ENCODE measurements around the gene PBX1. TPM values are rescaled to one million over a fixed set of nuclear protein-coding genes. Genes with fewer than 3 reads are reported as not detected.

Gene PBX1
- total and polyA plus RNA-seq, 3 experiments from 2014 or later: 0.05 to 0.16 (median 0.13) TPM

DNA sequence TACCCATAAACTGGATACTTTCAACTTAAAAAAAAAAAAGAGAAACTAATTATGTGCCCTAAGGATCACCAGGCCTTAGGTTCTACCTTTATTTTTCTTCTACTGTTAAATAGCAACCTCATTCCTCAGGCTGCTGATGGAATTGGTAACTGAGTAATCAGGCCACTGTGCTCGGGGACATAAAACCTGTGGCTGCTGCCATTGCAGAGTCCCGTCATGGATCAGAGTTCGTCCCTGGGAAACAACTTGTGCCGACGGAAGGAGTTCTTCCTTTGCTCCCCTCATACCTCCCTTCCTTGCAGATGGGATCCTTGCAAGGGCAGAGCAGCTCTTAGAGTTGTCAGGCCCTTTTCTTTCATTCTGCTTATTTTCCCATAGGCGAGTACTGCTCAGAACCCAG, 123.6 kb downstream of the PBX1 start:
- Histone ChIP-seq H3K9me3 (ENCODE audit: low read length) (no peaks in the 10 kb centered on the region), H3K4me3 (ENCODE audit: low read length) (no peak overlapping the region), H3K4me1 (ENCODE audit: insufficient read depth, low read length) (no peaks in the 10 kb centered on the region), H3K27me3 (ENCODE audit: insufficient read depth, low read length, poor library complexity, severe bottlenecking) (no peaks in the 10 kb centered on the region), H3K27ac (ENCODE audit: low read depth, low read length) (no peak overlapping the region), H3K36me3 (ENCODE audit: insufficient read depth, low read length) (no peaks in the 10 kb centered on the region)
- H3K4me1 Mint-ChIP-seq: no peaks in the 10 kb centered on the region
- CTCF ChIA-PET: no interaction called here
- no peak overlapping the region for H3K4me3 Mint-ChIP-seq
- POLR2A ChIA-PET: no interaction called here
- no peaks in the 10 kb centered on the region for H3K27me3 Mint-ChIP-seq
- peaks cover 0 to 5% (median 0%) of the 10 kb centered on the region in 5 donors for H3K9me3 Mint-ChIP-seq
- DNase-seq: no peak
- H3K36me3 Mint-ChIP-seq: no peaks in the 10 kb centered on the region
- H3K27ac Mint-ChIP-seq: no peak overlapping the region

DNA sequence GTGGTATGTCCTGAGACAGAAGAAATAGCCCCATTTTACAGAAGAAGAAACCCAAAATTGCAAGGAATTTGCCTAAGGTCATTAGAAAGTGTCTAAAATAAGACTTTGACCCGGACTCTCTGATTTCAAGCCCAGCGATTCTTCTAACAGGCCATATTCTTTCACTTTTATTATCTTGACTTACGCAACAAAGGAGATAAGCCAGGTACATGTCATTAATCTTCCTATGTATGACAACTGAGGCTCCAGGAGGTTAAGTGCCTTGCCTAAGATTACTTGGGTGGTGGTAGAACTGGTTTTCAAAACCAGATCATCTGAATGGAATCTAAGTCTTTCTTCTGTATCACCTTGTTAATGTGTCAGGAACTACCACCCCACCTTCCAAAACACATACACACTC, 124.3 kb downstream of the PBX1 start:
- no peaks in the 10 kb centered on the region for H3K36me3 Mint-ChIP-seq
- no peaks in the 10 kb centered on the region for H3K4me1 Mint-ChIP-seq
- H3K9me3 Mint-ChIP-seq: peaks cover 0 to 5% (median 0%) of the 10 kb centered on the region in 5 donors
- DNase-seq: no peak
- ChIA-PET POLR2A (no interaction called here), CTCF (no interaction called here)
- no peaks in the 10 kb centered on the region for H3K4me1 ChIP-seq (ENCODE audit: insufficient read depth, low read length)
- H3K27me3 Mint-ChIP-seq: no peaks in the 10 kb centered on the region
- no peaks in the 10 kb centered on the region for H3K9me3 ChIP-seq (ENCODE audit: low read length)
- no peak overlapping the region for H3K4me3 Mint-ChIP-seq
- no peaks in the 10 kb centered on the region for H3K36me3 ChIP-seq (ENCODE audit: insufficient read depth, low read length)
- no peaks in the 10 kb centered on the region for H3K27me3 ChIP-seq (ENCODE audit: insufficient read depth, low read length, poor library complexity, severe bottlenecking)
- H3K27ac Mint-ChIP-seq: no peak overlapping the region
- H3K27ac ChIP-seq (ENCODE audit: low read depth, low read length): no peak overlapping the region
- H3K4me3 ChIP-seq (ENCODE audit: low read length): no peak overlapping the region

DNA sequence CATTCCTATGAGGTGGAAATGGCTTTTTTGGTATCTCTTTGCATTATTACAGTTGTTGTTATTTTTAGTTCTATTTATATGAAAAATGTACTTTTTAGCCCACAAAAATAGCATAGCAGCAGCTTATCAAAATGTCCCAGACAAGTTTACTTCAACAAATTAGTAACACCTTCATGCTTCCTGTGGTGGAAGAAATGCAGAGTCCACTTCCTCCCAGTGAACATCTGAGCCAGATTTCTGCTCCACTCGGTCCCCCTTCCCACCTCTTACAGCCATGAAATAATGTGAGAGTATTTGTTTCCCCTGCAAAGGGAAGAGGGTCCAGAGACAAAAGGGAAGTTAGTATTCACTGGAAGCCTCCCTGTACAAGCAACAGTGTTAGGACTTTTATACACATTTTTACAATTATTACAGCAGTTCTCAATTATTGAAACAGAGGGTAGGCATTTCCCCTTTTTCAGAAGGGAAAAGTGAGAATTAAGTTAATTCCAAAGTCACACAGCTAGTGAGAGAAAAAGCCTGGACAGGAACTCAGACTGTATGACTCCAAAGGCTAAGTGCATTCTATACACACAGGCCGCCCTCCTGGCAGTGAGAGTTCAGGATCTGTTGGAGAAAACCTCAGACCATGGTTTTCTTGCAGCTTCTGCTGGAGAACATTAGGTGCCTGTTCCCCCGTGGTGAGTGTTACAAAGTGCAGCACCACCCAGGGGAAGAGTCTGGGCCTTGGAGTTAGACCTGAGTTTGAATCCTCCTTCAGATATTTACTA, 126.5 kb downstream of the PBX1 start:
- POLR2A ChIA-PET: no interaction called here
- no peaks in the 10 kb centered on the region for H3K4me1 ChIP-seq (ENCODE audit: insufficient read depth, low read length)

DNA sequence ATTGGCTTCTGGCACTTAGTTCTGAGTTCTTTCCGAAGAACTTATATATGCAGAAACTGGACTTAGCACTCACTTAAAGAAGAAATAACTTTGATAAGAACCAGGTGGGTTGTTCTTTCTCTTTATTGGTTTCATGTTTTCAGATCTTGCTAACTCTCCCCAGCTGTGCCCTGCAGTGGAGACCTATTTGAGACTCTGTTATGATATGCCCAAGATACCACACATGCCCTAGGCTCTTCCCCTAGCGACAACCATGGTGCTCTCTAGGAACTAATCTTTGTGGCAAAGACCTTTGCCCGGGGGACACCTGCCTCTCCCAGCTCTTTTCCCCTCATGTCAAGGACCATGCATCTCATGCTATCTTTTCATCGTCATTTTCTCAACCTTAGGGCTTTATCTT, 128.8 kb downstream of the PBX1 start:
- CTCF ChIA-PET: no interaction called here
- Histone ChIP-seq H3K9me3 (ENCODE audit: low read length) (no peaks in the 10 kb centered on the region), H3K4me1 (ENCODE audit: insufficient read depth, low read length) (no peaks in the 10 kb centered on the region), H3K27ac (ENCODE audit: low read depth, low read length) (no peak overlapping the region), H3K27me3 (ENCODE audit: insufficient read depth, low read length, poor library complexity, severe bottlenecking) (no peaks in the 10 kb centered on the region), H3K4me3 (ENCODE audit: low read length) (no peak overlapping the region), H3K36me3 (ENCODE audit: insufficient read depth, low read length) (no peaks in the 10 kb centered on the region)
- no peaks in the 10 kb centered on the region for H3K36me3 Mint-ChIP-seq
- POLR2A ChIA-PET: no interaction called here
- H3K4me3 Mint-ChIP-seq: no peak overlapping the region
- DNase-seq: no peak
- no peaks in the 10 kb centered on the region for H3K4me1 Mint-ChIP-seq
- peaks cover 0 to 3% (median 1%) of the 10 kb centered on the region in 5 donors for H3K9me3 Mint-ChIP-seq
- H3K27me3 Mint-ChIP-seq: no peaks in the 10 kb centered on the region
- no peak overlapping the region for H3K27ac Mint-ChIP-seq

More for the DNA sequence above, 126.5 kb downstream of the PBX1 start:
- no peaks in the 10 kb centered on the region for H3K36me3 Mint-ChIP-seq
- H3K27me3 ChIP-seq (ENCODE audit: insufficient read depth, low read length, poor library complexity, severe bottlenecking): no peaks in the 10 kb centered on the region
- H3K27me3 Mint-ChIP-seq: no peaks in the 10 kb centered on the region
- H3K27ac Mint-ChIP-seq: no peak overlapping the region
- H3K4me3 ChIP-seq (ENCODE audit: low read length): no peak overlapping the region
- peaks cover 0 to 5% (median 0%) of the 10 kb centered on the region in 5 donors for H3K9me3 Mint-ChIP-seq
- no peak overlapping the region for H3K4me3 Mint-ChIP-seq
- H3K9me3 ChIP-seq (ENCODE audit: low read length): no peaks in the 10 kb centered on the region
- CTCF ChIA-PET: no interaction called here
- DNase-seq: no peak
- H3K4me1 Mint-ChIP-seq: no peaks in the 10 kb centered on the region
- no peaks in the 10 kb centered on the region for H3K36me3 ChIP-seq (ENCODE audit: insufficient read depth, low read length)
- no peak overlapping the region for H3K27ac ChIP-seq (ENCODE audit: low read depth, low read length)

DNA sequence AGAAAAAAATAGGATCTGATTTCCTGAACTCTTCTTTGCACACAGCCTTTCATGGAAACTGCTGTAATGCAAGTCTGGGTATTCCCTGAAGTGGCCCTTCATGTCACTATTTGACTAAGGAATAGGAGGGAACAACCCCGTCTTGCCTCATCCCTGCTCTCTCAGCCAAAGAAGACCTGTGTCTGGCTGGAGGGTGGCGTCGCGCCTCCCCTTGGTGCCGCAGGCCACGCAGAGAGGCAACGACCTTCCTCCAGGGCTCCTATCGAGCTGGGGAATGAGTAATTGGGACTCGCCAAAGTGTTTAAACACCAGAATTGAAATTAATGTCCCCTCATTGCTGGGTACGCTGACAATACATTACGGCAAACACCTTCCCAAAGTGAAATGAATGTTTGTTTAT, 129.8 kb downstream of the PBX1 start:
- H3K27ac Mint-ChIP-seq: no peak overlapping the region
- H3K27ac ChIP-seq (ENCODE audit: low read depth, low read length): no peak overlapping the region
- CTCF ChIA-PET: no interaction called here
- no peaks in the 10 kb centered on the region for H3K27me3 ChIP-seq (ENCODE audit: insufficient read depth, low read length, poor library complexity, severe bottlenecking)
- H3K4me3 Mint-ChIP-seq: no peak overlapping the region
- DNase-seq: no peak
- H3K4me1 Mint-ChIP-seq: no peaks in the 10 kb centered on the region
- POLR2A ChIA-PET: no interaction called here
- H3K4me3 ChIP-seq (ENCODE audit: low read length): no peak overlapping the region
- peaks cover 0 to 3% (median 3%) of the 10 kb centered on the region in 5 donors for H3K9me3 Mint-ChIP-seq
- H3K27me3 Mint-ChIP-seq: no peaks in the 10 kb centered on the region
- H3K36me3 Mint-ChIP-seq: no peaks in the 10 kb centered on the region
- no peaks in the 10 kb centered on the region for H3K9me3 ChIP-seq (ENCODE audit: low read length)
- H3K36me3 ChIP-seq (ENCODE audit: insufficient read depth, low read length): no peaks in the 10 kb centered on the region
- H3K4me1 ChIP-seq (ENCODE audit: insufficient read depth, low read length): no peaks in the 10 kb centered on the region

DNA sequence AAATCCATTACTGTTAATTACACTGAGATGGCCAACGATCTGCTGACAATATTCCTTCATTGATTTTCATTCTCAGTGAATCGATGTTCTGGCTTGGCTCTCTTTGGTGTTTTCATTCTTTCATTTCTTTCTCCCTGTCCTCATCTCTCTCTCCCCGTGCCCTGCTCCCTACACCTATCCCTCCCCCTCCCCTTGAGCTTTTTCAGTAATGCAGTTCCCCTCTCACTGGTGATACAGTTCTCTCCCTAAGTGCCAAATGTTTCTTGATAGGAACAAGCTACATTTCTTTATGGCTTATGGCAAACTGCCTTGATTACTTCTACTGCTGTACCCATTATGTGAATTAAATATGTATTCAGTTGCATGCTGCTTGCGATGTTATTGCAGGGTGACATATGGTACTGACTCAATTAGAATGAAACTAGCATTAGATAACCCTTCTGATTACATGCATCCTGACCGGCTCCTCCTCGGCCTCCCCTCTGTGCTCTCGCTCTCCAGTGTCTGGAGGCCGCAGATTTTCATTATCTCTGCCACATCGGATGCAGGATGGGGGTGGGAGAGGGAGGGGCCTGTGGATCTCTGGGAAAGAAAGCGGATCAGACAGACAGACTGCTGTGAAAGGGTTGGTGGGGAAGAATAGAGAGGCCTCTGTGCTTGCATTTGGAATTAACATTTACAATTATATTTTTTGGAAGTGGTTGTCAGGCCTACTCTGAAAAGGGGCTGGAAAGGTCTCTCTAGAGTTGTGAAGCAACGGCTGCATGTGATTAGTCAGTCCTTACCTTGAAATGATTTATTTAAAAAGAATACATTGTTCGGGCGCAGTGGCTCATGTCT, 130.9 kb downstream of the PBX1 start:
- H3K27ac Mint-ChIP-seq: no peak overlapping the region
- H3K36me3 Mint-ChIP-seq: no peaks in the 10 kb centered on the region
- DNase-seq: no peak
- no peaks in the 10 kb centered on the region for H3K4me1 ChIP-seq (ENCODE audit: insufficient read depth, low read length)
- H3K4me3 Mint-ChIP-seq: no peak overlapping the region
- peaks cover 0 to 3% (median 3%) of the 10 kb centered on the region in 5 donors for H3K9me3 Mint-ChIP-seq
- H3K4me1 Mint-ChIP-seq: no peaks in the 10 kb centered on the region
- no peaks in the 10 kb centered on the region for H3K27me3 ChIP-seq (ENCODE audit: insufficient read depth, low read length, poor library complexity, severe bottlenecking)
- no peaks in the 10 kb centered on the region for H3K36me3 ChIP-seq (ENCODE audit: insufficient read depth, low read length)
- H3K4me3 ChIP-seq (ENCODE audit: low read length): no peak overlapping the region
- ChIA-PET CTCF (no interaction called here), POLR2A (no interaction called here)
- H3K27me3 Mint-ChIP-seq: no peaks in the 10 kb centered on the region
- H3K9me3 ChIP-seq (ENCODE audit: low read length): no peaks in the 10 kb centered on the region
- H3K27ac ChIP-seq (ENCODE audit: low read depth, low read length): no peak overlapping the region

DNA sequence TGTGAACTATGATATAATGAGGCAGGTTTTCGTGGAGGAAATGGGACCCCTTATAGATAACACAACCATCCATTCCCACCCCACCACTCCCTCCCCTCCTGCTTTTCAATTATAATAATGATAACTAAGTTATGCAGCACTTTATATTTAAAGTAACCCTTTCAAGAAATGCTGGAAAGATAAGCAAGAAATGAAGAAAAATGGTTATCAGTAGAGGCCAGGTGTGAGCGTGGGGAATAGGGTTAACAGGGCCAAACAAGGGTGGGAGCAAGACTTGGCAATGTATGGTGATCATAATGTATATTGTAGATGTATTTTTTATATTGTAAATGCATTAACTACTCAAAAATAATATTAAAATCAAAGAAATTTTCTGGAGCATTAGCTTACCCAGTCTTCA, 133.4 kb downstream of the PBX1 start:
- Mint-ChIP-seq H3K36me3 (no peaks in the 10 kb centered on the region), H3K9me3 (peaks cover 0 to 3% (median 0%) of the 10 kb centered on the region in 5 donors), H3K27ac (no peak overlapping the region), H3K4me3 (no peak overlapping the region), H3K4me1 (no peaks in the 10 kb centered on the region), H3K27me3 (no peaks in the 10 kb centered on the region)
- Histone ChIP-seq H3K36me3 (ENCODE audit: insufficient read depth, low read length) (no peaks in the 10 kb centered on the region), H3K9me3 (ENCODE audit: low read length) (no peaks in the 10 kb centered on the region), H3K27ac (ENCODE audit: low read depth, low read length) (no peak overlapping the region), H3K27me3 (ENCODE audit: insufficient read depth, low read length, poor library complexity, severe bottlenecking) (no peaks in the 10 kb centered on the region), H3K4me1 (ENCODE audit: insufficient read depth, low read length) (no peaks in the 10 kb centered on the region), H3K4me3 (ENCODE audit: low read length) (no peak overlapping the region)
- POLR2A ChIA-PET: no interaction called here
- CTCF ChIA-PET: no interaction called here
- no peak for DNase-seq

DNA sequence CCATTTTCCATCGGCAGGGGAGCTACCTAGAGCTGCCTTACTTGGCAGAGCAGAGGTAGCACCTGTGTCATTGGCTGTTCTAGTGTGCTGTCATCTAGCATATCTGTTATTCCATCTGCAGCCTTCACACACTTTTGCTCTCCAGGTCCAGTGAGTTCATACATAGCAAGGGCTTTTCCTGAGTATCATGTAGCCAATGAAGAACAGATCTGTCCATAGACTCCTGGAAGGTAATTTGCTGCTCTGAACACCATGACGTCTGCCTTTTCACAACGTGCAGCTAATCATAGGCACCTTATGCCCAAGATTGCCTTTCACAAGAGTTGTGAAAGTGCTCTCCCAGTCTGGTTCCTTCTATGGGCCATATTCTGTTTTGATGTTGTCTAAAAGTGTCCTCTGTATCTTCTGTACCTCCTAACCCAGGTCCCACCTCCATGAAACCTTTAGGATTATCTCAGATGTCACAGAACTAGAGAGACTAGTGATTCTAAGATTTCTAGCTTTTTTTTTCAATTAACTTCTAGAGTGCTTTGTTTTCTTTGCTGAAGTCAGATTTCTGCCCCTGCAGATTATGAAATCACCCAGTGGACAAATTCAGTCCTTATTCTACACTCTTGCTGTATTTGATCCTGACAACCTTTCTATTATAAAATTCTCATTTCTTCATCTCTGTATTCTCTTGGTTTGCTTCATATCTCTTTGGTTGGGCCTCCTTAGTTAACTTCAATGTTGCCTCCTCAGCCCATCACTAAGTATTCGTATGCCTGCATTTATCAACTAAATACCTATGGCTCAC, 134.8 kb downstream of the PBX1 start:
- no peak overlapping the region for H3K4me3 Mint-ChIP-seq
- H3K4me1 ChIP-seq (ENCODE audit: insufficient read depth, low read length): no peaks in the 10 kb centered on the region
- ChIA-PET CTCF (no interaction called here), POLR2A (no interaction called here)
- peaks cover 0 to 3% (median 0%) of the 10 kb centered on the region in 5 donors for H3K9me3 Mint-ChIP-seq
- no peaks in the 10 kb centered on the region for H3K36me3 Mint-ChIP-seq
- no peaks in the 10 kb centered on the region for H3K4me1 Mint-ChIP-seq
- H3K27ac Mint-ChIP-seq: no peak overlapping the region
- no peak overlapping the region for H3K27ac ChIP-seq (ENCODE audit: low read depth, low read length)
- H3K9me3 ChIP-seq (ENCODE audit: low read length): no peaks in the 10 kb centered on the region
- no peaks in the 10 kb centered on the region for H3K27me3 ChIP-seq (ENCODE audit: insufficient read depth, low read length, poor library complexity, severe bottlenecking)
- no peaks in the 10 kb centered on the region for H3K27me3 Mint-ChIP-seq
- DNase-seq: no peak
- H3K4me3 ChIP-seq (ENCODE audit: low read length): no peak overlapping the region
- no peaks in the 10 kb centered on the region for H3K36me3 ChIP-seq (ENCODE audit: insufficient read depth, low read length)

Measured in CD8-positive, alpha-beta memory T cell (primary cell).